Measurements from ENCODE around the gene UBTD1. TPM values are rescaled to one million over a fixed set of nuclear protein-coding genes. Genes with fewer than 3 reads are reported as not detected.

The UBTD1 gene
- total and polyA plus RNA-seq, 10 of the 15 experiments (the other 5 are each of a cell fraction or from before 2014, with no cell fraction given): 0.04 to 1.5 (median 1.2) TPM; not detected in 1

GRCh38 chr10:97538839-97539238 lies 40.1 kb downstream of the UBTD1 start:
- ChIA-PET CTCF (interaction anchor here (1.6 to 2.7 kb wide), 2 partner anchors 14 to 33 kb away, joined by 3 to 18 read pairs; partner anchors contain the start of gene ANKRD2), SMC1A (ENCODE audit: uncharacterized antibody, unreplicated experiment) (interaction anchor here (1.7 kb wide), 1 partner anchor 17 kb away, joined by 5 read pairs; no protein-coding TSS in a partner anchor), POLR2A (no interaction called here), RAD21 (ENCODE audit: unreplicated experiment) (no interaction called here)
- 40% methylated on average over 4 of the region's 4 CpGs for WGBS (ENCODE audit: insufficient coverage, insufficient replicate concordance, low lambda C conversion rate, missing lambda C conversion rate)
- BruUV-seq (replicated peaks): no TSS peak
- H3K9me3 ChIP-seq (replicated peaks; ENCODE audit: control insufficient read depth, insufficient read depth, low read length): no peaks in the 10 kb centered on the region
- FAIRE-seq (no peak), DNase-seq (ENCODE audit: low read depth, low spot score) (no peak), ATAC-seq (no peak)
- H3K4me3 ChIP-seq: no peak overlapping the region
- H4K20me1 ChIP-seq (ENCODE audit: control insufficient read depth, insufficient read depth): no peaks in the 10 kb centered on the region
- no peak overlapping the region for H2AFZ ChIP-seq (ENCODE audit: control insufficient read depth, low read depth, low read length)
- H3K27ac ChIP-seq (ENCODE audit: control insufficient read depth, insufficient read depth): no peak overlapping the region
- no peaks in the 10 kb centered on the region for H3K79me2 ChIP-seq (ENCODE audit: control insufficient read depth, insufficient read depth, low read length)
- intact Hi-C loops (cut with micrococcal nuclease; ENCODE audit: unreplicated experiment): no loop called here
- no peaks in the 10 kb centered on the region; a peak in 1 of 4 replicates for H3K27me3 ChIP-seq (replicated peaks in 1 of 2; ENCODE audit: control insufficient read depth in 2 of 2, insufficient read depth in 2 of 2, low read length in 1 of 2)
- no peak overlapping the region for H3K4me2 ChIP-seq (ENCODE audit: control insufficient read depth, insufficient read depth)
- in situ Hi-C loops (cut with MboI): no loop called here
- TF ChIP-seq IKZF1 (conservative IDR thresholded peaks at IDR 0.05) (no peak), ZBTB11 (CRISPR knock-in tag; IDR thresholded peaks at IDR 0.05) (no peak), ZNF24 (IDR thresholded peaks at IDR 0.05) (no peak)
- no peaks in the 10 kb centered on the region for H3K36me3 ChIP-seq (ENCODE audit: control insufficient read depth in 2 of 2, insufficient read depth in 2 of 2, low read length in 1 of 2)
- no peaks in the 10 kb centered on the region for H3K4me1 ChIP-seq (ENCODE audit: control insufficient read depth, insufficient read depth, low read length)
- H3K9ac ChIP-seq (ENCODE audit: control insufficient read depth, insufficient read depth, low read length): no peak overlapping the region

Measured in GM12878 (cell line).